Activated naive CD4-positive, alpha-beta T cell (primary cell): ENCODE measurements around the gene CFAP251.
A peak's percentile ranks its signal among the peaks of the same experiment; 100 is the strongest.
"Not testable (repeated sequence)": the region's sequence is repeated elsewhere in the genome, so short reads cannot be mapped to it uniquely, and the experiment has no call there.

Experiments
- DNase-seq, 4 experiments: peaks; one replicate each; lab custom pipeline; 2025; lab: John Stamatoyannopoulos, UW

The CFAP251 gene

DNA sequence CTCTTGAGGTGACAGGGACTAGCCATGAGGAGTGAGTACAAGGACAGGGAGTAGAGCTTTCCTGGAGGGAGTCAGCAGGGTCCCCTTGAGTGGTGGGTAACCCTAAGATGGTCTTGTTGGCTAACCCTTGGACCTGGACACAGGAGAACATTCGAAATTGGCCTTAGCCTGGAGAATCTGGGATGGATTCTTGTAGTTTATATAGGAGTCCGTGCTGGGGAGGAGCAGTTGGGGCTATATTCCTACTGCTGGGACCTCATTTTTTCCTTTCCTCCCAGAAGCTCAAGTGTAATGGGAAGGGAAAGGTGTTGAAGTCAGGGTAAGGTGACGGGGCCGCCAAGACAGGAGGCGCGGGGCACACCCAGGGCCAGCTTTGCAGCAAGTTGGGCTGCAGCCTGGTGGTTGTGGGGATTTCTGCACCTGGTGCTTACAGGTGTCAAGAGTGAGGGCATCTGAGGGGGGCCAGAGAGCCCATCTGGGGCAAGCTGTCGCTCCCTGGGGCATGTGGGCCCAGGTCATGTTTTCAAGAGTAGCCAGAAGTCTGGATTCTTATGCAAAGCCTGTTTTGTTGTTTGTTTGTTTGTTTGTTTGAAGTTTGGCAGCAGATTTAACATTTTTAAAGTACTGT, 108.4 kb downstream of the CFAP251 start:
- DNase-seq = no peak

DNA sequence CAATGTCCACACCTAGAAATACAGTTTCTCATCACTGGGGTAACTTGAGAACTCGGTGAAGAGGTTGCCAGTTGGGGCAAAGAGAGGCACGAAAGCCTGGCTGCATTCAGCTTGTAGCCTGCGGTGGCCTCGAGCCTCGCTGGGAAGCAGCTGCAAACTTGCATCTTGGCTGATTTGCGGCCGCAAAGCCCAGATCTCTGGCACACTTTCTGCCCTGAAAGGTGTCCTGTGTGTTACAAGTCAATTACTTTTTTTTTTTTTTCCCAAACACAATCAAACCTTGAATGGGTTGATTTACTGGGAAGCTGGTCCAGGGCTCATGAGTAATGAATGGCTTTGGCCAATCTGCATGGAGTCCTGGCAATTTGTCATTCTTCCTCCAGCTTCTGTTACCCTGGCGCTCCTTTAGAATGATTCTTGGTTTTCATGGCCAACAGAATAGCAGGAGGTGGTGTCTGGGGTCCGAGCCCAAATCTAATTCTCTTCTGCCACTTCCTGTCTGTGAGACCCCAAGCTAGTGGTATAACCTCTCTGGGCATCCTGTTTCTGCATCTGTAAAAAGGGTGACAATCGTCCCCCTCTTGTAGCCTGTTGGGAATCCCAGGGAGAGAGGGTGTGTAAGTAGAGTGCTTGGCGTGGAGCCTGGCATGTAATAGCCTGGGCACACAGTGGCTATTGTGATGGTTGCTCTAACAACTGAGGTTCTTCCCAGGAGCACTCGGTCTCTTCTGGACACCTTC, 109.9 kb downstream of the CFAP251 start:
- no peak for DNase-seq

DNA sequence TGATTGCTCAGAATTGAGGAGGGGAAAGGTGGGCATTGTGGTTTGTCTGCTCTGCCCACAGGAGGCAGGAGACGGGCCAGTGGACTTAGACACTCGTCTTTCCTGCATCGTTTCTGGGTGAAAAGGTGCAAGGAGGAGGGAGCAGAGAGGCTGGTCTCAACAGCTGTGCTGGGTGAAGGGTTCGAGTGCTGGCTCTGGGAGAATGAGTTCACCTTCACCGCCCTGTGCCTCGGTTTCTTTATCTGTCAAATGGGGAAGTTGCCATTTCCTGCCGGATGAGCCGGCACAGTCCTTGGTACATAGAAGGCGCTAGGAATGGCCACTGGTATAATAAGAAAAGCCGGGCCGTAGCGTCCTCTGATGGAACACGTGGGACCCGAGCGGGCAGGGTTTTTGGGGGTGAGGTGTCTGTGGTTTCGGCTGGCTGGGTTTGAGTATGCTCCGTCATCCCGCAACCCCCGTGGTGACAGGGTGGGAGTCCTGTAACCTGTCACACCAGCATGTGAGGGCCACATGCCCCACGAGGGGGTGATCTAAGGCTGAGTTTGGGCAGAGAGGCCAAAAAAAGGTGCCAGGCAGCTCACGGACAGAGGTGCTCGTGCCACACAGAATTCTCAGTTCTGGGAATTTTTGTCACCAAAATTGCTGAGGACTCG, 110.6 kb downstream of the CFAP251 start:
- no peak for DNase-seq

DNA sequence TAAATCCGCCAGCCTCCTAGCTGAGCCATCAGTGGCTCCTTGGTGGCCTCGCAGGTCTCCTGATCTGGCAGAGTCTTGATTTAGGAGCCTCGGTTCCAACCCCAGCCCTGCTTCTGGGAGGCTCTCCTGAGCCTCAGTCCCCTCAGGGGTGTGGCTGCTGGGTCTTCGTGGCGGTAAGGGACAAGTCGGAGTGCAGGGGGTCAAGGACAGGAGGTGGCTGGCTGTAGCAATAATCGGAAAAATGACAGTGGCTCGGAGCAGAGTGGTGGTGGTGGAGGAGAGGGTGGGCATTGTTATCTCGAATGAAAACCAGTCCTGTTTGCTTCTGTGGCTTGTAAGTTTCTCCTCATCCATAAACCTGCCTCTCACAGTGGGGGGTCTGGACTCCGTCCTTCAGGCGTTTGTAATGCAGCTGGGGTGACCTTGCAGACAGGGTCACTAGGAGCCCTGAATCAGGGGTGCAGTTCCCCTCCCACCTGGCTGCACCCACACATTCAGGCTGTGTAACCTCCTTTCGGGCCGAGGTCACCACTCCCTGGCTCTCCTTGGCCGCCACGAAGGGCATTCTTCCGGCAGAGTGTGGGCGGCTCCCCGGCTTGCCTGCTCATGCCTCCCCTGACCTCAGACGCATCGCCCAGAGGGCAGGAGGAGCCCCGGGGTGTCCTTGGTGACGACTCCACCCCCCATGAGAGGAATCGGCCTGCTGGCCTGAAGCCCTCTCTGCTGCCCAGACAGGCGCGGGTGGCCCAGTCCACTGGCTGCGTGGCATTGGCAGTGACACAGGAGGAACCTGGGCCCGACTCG, 111.4 kb downstream of the CFAP251 start:
- no peak for DNase-seq

DNA sequence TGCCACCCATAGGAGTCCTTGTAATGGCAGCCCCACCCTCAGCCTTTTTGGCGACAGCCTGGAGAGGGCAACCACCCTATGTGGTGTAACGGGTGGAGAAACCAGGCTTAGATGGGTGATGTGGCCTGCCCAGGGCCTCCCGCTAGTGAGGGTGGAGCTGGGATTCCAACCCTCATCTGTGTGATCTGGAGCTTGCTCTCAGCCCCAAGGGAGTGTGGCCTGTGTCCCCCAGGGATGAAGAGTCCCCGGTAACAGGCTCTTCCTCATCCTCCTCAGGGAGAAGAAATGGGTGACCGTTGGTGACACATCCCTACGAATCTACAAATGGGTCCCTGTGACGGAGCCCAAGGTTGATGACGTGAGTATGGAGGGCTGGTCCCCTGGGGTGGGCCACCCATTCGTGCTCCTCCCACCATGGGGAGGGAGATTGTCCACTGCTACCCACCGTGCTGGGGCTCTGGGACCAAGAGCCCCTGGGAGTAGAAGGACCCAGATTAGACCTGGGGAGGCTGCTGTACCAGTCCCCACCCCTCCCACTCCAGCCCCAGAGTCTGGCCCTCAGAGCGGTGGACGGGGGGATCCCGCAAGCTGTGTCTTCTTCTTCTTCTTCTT, 112.1 kb downstream of the CFAP251 start:
- no peak for DNase-seq

DNA sequence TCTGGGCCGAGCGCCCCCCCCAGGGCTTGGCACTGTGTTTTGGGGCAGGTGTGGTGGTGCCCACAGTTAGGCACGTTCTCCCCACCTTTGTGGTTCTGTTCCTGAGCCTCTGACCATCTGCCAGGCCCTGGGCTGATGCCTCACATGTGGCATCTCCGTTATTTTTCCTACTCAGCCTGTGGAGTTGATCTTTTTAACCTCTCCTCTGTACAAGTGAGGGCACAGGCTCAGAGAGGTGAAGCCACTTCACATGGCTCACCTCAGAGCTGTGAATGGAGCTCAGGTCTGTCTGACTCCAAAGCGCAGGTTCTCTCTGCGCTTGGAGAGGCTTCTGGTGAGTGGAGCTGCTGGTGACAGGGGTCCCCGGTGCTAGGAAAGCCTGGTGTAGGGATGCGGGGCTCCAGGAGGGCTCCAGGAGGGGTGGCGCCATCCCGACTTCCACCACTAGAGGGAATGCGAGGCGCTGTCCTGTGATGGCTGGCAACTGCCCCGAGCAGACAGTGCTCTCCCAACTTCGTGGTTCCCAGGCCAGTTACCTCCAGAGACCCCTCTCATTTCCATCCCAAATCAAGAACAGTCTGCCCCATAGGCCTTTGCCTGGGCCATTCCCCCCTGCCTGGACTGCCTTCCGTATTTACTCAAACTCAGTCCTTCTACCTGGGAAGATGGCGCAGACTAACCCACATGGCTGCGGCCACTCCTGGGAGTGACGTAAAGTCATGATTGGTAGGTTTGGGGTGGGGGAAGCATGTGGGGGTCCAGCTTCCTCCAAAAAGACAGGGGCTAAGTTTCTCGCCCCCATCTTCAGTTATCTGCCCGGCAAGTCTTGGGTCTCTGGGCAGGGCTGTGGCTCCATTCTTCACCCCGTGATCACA, 113.2 kb downstream of the CFAP251 start:
- peak in 3 of 4 experiments; percentile 20 to 46 (median 38) for DNase-seq

DNA sequence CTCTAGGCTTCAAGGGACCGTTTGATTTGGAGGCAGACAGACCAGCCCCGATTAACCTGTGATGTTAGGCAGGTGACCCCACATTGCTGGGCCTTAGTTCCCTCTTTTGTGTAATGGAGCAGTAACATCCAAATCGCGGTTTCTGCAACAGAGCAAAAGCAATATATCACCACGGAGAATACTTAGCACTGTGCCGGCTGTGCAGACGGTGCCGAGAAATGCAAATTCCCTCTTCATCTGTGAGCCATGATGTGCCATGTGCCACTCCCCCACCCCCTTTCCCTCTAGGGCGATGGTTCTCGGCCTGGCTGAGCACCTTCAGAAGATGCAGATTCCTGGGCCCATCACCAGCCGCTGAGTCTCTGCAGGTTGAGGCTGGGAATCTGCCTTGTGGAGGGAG, 114.2 kb downstream of the CFAP251 start:
- no peak for DNase-seq

DNA sequence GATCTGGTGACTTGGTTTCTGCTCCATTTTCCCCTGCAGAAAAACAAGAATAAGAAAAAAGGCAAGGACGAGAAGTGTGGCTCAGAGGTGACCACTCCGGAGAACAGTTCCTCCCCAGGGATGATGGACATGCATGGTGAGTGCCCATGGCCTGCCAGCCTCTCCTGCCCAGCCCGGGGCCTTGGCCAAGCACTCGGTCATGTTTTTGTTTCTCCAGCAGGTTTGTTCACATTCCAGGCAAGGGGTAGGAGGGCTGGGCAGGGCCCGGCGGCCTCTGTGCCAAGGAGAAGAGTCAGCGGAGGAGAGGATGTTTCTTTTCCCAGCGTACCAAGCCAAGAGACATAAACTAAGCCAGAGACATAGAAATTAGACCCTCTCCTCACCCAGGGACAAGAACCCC, 116.9 kb downstream of the CFAP251 start:
- no peak for DNase-seq

DNA sequence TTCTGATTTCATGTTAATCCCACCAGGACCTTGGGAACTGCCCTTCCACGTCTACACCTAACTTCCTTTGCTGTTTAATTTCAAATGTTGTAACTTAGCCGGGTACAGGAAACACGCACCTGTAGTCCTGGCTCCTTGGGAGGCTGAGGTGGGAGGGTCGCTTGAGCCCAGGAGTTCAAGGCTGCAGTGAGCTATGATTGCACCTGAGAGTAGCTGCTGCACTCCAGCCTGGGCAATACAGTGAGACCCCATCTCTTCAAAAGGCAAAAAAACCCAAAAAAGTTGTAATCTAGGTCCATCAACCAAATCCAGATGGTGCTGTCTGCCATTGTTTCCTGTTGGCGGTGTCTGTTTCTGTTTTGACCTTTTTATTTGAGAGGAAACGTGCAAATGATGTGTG, 117.8 kb downstream of the CFAP251 start:
- DNase-seq = no peak

DNA sequence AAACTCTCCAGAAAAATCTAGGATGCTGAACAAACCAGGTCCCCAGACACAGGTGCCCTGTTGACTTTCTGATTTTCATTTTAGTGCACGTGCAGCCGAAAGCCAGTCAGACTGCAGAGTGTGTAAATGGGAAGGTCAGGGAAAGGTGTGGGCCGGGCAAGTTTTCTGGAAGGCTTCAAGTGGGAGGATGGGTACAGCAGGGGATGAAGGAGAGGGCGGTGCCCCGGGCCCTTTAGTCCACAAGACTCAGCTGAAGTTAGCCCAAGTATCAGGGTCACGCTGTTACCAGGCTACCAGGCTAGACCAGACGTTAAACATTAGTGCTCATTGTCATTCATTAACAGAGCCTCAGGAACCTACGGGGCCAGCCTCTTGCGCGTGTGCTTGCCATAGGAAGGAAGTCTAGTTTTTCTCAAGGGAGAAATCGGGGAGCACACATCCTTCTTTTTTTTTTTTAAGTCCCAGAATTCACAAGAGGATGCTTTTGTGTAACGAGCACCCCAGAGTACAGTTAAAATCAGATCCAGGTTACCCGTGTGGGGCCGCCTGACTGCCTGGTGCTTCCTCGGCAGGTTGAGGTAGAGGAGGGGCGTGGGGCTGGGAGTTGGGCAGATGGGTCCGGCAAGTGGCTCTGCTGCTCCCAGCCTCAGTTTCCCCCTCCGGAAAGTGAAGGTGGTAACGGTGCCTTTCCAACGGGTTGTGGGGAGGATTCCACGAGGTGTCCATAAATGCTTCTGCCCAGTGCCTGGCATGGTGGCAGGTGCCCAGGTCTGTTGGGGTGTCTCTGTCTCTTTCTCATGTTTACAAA, 122.4 kb downstream of the CFAP251 start:
- DNase-seq = no peak

DNA sequence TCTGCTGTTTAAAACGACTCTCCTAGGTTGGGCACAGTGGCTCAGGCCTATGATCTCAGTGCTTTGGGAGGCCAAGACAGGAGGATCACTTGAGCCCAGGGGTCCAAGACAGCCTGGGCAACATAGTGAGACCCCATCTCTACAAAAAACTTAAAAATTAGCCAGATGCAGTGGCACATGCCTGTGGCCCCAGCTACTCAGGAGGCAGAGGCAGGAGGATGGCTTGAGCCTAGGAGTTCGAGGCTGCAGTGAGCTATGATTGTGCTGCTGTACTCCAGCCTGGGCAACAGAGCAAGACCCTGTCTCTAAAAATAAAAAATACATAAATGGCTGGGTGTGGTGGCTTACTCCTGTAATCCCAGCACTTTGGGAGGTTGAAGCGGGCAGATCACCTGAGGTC, 123.1 kb downstream of the CFAP251 start:
- DNase-seq = not testable (repeated sequence)

DNA sequence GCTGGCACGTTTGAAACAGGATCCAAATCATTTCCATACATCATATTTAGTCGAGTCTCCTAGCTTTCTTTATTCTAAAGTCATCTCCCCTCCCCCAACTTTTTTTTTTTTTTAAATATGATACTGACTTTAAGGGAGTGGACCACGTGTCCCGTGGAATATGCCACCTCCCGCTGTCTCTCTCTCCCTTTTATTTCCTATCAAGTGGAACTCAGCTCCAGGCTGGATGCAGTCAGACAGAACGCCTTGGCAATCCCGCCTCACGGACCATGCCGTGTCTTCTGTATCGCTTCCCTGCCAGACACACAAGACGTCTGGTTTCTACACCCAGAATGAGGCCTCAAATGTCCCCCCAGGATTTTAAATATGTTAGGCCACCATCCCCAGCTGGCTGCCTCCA, 124.5 kb downstream of the CFAP251 start:
- no peak for DNase-seq

DNA sequence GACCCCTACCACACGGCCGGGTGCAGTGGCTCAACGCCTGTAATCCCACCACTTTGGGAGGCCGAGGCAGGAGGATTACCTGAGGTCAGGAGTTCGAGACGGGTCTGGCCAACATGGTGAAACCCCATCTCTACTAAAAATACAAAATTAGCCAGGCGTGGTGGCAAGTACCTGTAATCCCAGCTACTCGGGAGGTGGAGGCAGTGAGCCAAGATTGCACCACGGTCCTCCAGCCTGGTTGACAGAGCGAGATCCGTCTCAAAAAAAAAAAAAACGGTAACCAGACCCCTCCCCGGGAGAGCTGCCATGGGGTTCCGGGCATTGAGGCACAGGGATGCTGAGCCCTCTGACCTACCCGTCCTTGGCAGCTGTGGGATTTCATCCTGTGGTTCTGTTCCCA, 125.1 kb downstream of the CFAP251 start:
- no peak for DNase-seq

DNA sequence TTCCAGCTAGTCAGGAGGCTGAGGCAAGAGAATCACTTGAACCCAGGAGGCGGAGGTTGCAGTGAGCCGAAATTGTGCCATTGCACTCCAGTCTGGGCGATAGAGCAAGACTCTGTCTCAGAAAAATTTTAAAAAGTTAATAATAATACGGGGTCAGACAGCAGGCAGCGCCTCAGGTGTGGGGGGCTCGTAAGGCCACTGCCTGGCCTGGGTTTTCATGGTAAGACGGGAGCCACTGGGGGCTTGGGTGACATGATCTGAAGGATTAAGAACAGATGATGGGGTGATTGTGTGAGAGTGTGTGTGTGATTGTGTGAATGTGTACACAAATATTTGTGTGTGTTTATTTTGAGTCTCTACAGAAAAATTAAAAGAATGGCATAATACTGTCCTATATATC, 126.9 kb downstream of the CFAP251 start:
- DNase-seq = no peak

DNA sequence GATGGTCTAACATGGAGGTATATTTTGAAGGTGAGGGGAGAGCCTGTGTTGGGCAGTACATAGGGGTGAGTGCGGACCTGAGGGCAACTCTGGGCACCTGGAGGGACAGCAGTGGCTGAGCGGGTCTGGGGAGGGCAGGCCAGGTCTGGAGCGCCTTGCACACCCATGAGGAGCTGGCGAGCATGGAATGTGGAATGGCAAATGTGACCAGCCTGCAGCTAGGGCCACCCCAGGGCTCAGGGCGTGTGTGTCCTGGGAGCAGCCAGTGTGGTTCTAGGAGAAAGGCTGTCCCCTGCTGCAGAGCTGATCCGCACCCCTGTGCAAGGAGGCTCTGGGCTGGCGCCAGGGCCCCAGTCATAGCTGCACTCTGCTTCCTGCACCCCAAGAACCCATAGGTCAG, 127.8 kb downstream of the CFAP251 start:
- DNase-seq = no peak

DNA sequence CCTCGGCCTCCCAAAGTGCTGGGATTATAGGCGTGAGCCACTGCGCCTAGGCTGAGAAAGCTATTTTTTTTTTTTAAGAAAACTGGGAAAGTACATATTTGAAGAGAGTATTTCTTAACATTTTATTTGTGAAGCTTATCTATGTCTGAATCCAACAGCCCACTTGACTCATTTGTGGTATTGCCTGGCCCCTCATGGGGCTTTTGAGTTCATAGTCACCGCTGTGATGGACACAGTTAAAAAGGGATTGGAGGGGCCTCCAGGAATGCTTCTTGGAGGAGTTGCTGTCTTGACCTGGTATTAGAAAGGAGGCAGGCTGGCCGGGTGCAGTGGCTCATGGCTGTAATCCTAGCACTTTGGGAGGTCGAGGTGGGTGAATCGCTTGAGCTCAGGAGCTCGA, 129.8 kb downstream of the CFAP251 start:
- DNase-seq = no peak

DNA sequence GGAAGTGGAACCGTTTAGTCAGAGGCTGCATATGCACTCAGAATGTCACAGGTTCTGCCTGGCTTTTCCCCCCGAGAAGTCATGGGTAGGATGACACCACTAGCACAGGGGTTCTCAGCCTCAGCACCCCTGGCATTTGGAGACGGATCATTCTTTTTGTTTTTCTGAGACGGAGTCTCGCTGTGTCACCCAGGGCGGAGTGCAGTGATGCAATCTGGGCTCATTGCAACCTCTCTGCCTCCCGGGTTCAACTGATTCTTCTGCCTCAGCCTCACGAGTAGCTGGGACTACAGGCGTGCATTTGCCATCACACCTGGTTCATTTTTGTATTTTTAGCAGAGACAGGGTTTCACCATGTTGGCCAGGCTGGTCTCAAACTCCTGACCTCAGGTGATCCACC, 131.4 kb downstream of the CFAP251 start:
- no peak for DNase-seq

DNA sequence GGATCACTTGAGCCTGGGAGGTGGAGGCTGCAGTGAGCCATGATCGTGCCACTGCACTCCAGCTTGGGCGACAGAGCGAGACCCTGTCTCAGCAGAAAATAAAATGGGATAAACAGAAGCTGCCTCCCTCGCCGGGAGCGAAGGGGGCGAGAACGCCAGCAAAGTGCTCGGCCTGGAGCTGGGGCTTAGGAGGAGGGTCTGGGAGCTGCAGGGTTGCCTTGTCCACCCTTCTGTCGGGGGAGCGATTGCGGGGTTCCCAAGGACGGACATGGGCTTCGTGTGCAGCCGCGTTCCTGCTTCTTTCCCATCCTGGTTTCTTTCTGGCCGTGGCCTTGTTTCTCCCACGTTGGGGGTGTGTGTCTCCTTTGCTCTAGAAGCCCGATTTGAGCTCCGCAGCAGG, 132.3 kb downstream of the CFAP251 start:
- no peak for DNase-seq

DNA sequence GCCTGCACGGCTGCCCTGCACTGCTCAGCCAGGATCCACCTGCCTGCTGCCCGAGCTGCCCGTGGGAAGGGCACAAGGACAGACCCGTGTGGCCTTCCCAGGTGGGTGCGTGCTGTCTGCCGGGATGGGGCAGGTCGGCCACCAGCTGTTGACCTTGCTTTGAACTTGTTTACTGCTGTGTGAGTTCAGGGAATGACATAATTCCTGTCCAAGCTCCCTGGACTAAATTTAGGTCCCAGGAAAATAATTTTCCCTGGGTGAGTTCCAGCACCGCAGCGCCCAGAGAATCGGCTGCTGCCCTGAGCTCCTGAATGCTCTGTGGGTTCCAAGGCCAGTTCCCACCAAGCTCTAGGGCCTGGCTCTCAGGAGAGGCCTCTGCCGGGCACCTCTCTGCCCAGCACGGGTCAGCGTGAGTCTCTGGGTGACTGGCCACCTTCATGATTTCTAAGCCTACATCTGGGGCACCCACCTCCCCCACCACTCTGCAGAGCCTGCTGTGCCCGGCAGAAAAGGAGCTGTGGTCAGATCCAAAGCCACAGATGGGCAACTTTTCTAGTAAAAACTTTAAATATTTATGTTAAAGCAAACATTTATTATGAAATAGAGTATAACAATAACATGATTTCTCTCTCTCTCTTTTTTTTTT, 133.0 kb downstream of the CFAP251 start:
- DNase-seq = no peak

DNA sequence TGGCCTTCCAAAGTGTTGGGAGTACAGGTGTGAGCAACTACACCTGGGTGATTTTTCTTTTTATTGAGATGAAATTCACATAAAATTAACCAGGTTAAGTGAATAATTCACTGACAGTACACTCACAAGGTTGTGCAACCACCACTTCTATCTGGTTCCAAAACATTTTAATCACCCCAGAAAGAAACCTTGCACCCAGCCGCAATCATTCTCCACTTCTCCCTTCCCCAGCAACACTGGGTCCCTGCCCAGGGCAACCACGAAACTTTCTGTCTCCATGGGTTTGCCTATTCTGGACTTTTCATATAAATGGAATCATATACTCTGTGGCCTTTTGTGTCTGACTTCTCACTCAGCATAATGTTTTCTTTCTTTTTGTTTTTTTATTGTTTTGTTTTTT, 133.9 kb downstream of the CFAP251 start:
- no peak for DNase-seq
